OCI-LY7 (cell line): ENCODE results near the gene CAPZA3.

ENCODE experiments used
- EZH2phosphoT487 ChIP-seq: fragments of 200-600 bp; sonication (generic); IDR thresholded peaks from 2 replicates; pipeline ENCODE4 v1.6.1; 2018; ENCODE audit warnings: low read depth, borderline replicate concordance, mild to moderate bottlenecking, mixed run types, antibody characterized with exemption, low read length, moderate library complexity, mixed read lengths
- TF ChIP-seq, protein P1 (sequence below): fragments of 200-600 bp; sonication (generic); conservative IDR thresholded peaks from 2 replicates; pipeline ENCODE4 v1.5.1; 2014; ENCODE audit warnings: mild to moderate bottlenecking, antibody characterized with exemption, low read length, moderate library complexity, mixed read lengths

DNA sequence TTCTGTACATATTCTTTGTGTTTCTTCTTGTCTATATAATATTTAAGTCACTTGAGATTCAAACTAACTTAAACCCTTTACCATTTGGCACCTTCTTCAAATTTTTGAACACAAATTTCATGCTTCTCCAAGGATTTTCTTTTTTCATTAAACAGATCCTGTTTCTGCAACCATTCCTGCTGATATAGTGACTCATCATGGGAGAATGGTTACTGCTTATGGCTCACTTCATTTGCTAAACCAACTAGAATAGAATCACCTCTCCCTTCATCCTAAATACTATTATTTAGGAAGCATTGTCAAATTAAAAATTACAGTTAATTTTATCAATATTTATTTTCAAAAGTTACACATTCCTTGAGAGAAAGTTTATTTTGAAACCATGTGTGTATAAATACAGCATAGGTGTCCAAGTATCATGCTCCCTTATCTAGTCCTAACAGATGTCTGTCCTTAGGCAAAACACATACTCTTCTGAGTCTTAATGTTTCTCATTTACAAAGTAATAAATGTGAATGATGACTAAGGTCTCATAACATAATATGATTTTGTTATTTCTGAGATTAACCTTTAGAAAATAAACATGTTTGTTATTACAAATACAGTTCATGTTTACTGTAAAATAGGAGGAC, 40.8 kb upstream of the CAPZA3 start:
- TF ChIP-seq, protein P1, sequence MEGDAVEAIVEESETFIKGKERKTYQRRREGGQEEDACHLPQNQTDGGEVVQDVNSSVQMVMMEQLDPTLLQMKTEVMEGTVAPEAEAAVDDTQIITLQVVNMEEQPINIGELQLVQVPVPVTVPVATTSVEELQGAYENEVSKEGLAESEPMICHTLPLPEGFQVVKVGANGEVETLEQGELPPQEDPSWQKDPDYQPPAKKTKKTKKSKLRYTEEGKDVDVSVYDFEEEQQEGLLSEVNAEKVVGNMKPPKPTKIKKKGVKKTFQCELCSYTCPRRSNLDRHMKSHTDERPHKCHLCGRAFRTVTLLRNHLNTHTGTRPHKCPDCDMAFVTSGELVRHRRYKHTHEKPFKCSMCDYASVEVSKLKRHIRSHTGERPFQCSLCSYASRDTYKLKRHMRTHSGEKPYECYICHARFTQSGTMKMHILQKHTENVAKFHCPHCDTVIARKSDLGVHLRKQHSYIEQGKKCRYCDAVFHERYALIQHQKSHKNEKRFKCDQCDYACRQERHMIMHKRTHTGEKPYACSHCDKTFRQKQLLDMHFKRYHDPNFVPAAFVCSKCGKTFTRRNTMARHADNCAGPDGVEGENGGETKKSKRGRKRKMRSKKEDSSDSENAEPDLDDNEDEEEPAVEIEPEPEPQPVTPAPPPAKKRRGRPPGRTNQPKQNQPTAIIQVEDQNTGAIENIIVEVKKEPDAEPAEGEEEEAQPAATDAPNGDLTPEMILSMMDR = no peak
- no peak for TF ChIP-seq EZH2phosphoT487
